Skeletal muscle cell (primary cell): Measurements from ENCODE around the gene CUX1.

ENCODE experiments used
- DNase-seq: peaks from one replicate; pipeline ENCODE4 v3.0.0-alpha.2; 2010; ENCODE audit warnings: low read depth
- H3K4me3 ChIP-seq: 2 replicates; pipeline ENCODE4 v1.5.1; 2011; ENCODE audit warnings: low read depth, mild to moderate bottlenecking, control low read depth, low read length, moderate library complexity

The CUX1 gene

DNA sequence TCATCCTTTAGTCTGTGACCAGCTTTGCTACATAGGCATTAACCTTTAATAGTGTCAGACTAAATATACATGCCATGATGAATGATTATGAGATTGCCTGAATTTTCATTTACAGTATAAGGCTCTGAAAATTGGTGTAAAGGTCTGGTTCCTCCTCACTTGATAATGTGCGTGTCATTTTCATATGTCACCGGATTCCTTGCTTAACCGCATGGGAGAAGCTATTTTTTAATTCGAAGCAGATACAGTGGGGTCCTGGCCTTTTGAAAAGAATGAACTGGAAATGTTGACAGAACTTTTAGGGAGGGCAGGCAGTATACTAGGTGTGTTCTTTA lies 276.9 kb downstream of the CUX1 start:
- DNase-seq = no peak

DNA sequence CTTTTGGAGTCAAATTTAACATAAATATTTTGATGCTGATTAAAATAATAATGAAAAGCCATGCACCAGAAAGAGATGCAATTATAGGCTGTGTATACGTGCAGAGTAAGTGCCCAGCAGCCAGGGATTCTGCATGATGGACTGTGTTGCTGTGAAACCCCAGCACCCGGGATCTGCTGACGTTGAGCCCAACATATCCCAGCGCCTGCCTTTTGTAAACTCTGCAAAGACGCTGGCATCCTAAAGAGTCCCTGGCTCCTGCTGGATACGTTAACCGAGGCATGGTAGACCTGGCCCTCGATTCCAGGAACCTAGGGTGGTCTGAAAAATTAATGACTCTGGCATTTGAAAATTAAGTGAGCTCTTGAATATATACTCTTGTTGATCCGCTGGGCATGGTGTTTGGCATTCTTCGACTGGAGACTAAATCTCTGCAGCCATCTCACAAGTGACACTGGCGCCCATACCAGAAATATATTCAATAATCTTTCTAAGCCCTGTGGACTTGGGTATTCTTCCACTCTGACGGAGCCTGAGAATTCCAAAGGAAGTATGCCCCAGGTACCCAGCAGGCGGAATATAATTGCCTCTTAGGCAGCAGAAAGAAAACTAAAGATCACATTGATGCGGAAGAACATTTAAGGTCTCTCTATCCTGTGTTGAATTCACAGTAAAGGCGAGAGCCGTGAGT lies 278.0 kb downstream of the CUX1 start:
- H3K4me3 ChIP-seq = no peak overlapping the region
- no peak for DNase-seq

More for the DNA sequence above, 276.9 kb downstream of the CUX1 start:
- H3K4me3 ChIP-seq = no peak overlapping the region

DNA sequence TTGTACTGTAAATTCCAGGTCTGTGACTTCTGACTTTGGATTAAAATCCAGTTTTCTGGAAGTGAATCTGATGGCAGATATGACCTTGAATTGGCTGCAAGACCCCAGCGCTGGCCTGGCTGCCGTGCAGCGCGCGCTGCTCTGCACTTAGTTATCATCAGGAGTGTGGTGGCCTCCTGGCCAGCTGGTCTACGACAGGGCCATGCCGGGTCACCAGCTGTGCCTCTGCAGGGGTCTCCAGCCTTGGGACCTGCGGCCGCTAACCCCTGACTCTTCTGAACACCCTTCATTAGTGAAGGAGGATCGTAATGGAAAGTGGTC lies 278.5 kb downstream of the CUX1 start:
- no peak for DNase-seq
- no peak overlapping the region for H3K4me3 ChIP-seq

DNA sequence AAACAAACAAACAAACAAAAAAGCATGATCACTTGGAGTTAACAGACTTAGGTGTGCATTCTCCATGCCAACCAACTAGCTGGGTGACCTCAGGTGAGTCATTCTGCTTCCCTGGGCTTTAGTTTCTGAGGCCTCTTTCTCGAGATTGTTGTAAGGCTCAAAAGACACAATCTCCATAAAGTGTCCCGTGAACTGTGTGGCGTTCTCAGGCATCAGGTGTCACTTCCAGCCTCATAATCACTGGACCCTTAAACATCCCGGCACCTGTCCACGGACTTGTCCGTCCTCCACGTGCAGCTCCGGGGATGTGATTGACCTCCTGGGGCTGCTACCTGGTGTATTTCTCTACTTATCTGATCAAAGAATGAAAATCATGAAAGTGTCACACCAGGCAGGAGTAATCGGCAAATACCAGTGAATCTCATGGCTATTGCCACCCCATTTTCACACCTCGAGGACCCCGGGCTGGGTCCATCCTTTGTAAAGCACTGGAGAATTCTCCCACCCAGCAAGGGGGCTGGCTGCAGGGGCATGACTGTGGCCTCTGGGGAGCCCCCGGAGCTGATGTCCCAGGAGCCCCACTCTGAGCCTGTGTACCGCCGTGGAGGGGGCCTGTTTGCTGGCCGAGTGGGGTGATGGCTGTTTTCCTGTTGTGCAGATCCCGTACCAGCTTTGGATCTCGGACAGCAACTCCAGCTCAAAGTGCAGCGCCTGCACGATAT lies 279.4 kb downstream of the CUX1 start:
- DNase-seq = no peak
- H3K4me3 ChIP-seq = no peak overlapping the region

DNA sequence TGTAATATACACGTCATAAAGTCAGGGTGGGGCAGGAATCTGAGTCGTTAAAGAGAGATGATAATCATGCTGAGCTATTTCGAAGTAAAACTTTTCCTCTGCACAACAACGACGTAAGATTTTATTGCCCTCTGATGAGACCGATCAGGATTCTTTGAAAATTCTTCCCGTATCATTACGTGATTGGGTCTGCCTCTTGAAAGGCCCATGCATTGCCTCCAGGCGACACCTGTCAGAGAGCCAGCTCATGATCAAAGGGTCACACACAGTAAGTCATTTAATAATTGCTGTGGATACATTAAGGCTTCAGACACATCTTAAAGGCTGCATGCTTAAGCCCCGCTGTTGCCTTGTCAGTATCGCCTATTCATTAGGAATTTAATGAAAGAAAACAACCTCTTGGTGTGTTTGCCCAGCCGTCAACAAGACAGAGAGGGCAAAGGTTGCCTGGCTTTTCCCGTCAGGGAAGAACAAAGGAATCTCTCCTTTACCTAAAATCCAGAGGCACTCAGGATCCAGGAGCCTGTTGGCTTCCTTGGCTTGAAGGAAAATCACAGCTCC lies 280.3 kb downstream of the CUX1 start:
- no peak for DNase-seq
- H3K4me3 ChIP-seq = no peak overlapping the region

DNA sequence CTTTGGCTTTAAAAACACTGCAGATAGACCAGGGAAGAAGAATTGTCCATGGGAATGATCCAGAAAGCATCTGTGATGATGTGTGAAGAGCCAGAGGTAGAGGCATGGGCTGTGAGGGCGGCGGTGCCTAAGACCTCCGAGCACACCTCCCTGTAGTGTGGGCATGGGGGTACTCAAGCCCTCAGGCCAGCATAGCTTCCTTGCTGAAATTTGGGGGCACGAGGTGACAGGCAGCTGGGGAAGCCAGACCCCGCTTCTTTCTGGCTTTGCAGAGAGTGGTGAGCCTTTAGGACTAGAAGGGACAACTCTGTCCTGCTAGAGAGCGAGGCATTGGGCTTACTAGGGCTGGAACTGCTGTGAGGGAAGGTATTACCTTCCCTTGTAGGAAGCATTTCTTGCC lies 281.6 kb downstream of the CUX1 start:
- no peak for DNase-seq
- no peak overlapping the region for H3K4me3 ChIP-seq

DNA sequence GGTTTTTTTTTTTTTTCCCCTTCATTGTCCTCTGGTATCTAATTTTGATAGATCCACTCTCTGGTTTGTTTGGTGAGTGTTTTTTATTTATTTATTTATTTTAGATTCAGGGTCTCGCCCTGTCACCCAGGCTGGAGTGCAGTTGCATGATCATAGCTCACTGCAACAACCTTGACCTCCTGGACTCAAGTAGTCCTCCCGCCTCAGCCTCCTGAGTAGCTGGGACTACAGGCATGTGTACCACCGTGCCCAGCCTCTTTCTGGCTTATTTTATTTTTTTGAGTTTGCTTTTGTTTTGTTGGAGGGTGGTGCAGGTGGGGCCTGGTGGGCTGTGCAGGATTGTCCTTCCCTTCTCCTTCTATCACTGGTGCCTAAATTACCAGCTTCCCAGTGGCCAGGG lies 282.0 kb downstream of the CUX1 start:
- DNase-seq = no peak
- no peak overlapping the region for H3K4me3 ChIP-seq

DNA sequence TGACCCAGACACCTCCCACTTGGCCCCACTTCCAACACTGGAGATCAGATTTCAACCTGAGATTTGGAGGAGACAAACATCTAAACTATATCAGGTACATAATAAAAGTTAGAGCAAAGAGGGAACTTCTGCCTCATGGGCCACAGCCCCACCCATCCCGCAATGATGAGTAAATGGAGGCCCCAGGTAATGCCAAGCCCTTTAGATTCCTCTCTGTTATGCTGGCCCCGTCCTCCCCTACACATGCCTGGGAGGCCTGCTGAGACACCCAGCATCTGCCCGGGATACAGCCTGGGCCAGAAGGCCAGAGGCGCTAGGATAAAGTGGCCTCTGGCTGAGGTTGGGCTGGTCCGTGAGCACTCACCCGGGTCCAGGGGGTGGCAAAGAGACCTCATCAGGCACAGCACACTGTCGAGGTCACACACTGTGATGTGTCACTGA lies 283.7 kb downstream of the CUX1 start:
- no peak overlapping the region for H3K4me3 ChIP-seq
- no peak for DNase-seq

DNA sequence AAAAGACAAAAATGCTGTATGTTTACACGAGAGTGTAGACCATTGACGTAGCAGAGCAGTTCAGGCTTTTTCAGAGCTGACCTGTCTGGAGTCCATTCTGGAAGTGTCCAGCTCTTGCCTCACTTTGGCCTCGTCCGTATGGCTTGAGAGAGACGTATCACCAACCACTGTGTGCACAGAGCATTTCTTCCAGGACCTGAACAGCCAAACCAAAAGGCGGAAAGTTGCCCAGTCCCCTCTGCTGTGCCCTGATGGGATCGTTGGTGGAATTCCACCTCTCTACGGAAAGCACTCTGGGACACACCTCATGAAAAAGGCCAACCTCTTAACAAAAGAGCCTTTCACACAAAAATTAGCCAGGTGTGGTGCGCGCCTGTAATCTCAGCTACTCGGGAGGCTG lies 284.5 kb downstream of the CUX1 start:
- DNase-seq = no peak
- no peak overlapping the region for H3K4me3 ChIP-seq

DNA sequence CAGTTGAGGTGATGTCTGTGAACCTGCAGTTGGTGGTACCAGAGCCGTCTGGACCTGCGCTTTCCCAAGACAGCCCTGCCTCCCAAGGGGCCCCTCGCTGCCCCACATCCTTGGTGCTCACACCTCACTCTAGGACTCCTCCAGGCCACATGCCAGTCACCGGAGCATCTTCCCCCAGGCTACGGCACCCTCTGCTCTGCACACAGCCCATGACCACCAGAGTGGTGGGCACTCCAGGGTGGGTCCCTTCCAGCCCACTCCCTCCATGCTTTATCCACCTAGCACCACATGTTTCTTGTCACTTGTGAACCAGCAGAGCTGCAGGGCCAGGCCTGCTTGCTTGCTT lies 285.6 kb downstream of the CUX1 start:
- DNase-seq = no peak
- H3K4me3 ChIP-seq = no peak overlapping the region

DNA sequence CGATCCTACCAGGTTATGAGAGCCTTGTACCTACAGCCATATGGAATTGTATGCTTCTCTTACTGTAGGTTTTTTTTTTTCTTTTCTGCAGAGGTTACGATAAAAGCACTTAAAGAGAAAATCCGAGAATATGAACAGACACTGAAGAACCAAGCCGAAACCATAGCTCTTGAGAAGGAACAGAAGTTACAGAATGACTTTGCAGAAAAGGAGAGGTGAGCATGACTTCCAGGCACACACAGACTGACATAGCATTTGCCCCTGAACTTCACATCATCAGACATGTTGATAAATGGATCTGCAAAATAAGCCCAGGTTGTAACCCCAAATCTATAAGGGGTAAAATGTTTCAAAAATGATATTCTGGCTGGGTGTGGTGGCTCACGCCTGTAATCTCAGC lies 286.8 kb downstream of the CUX1 start:
- no peak for DNase-seq
- no peak overlapping the region for H3K4me3 ChIP-seq

DNA sequence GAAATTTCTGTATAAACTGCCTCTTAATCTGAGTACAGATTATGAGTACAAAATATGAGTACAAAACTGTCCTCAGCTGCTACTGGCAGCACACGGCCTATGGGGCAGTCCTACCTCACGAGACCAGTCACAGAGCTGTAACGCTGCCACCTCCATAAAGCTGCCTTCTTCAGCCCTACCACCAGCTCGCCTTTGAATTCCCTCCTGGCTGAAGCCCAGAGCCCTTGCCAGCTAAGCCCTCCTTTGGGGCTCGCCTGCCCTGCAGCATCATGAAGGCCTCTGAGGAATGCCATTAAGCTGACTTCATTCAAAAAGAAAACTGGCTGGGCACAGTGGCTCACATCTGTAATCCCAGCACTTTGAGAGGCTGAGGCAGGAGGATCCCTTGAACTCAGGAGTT lies 289.2 kb downstream of the CUX1 start:
- no peak for DNase-seq
- no peak overlapping the region for H3K4me3 ChIP-seq

DNA sequence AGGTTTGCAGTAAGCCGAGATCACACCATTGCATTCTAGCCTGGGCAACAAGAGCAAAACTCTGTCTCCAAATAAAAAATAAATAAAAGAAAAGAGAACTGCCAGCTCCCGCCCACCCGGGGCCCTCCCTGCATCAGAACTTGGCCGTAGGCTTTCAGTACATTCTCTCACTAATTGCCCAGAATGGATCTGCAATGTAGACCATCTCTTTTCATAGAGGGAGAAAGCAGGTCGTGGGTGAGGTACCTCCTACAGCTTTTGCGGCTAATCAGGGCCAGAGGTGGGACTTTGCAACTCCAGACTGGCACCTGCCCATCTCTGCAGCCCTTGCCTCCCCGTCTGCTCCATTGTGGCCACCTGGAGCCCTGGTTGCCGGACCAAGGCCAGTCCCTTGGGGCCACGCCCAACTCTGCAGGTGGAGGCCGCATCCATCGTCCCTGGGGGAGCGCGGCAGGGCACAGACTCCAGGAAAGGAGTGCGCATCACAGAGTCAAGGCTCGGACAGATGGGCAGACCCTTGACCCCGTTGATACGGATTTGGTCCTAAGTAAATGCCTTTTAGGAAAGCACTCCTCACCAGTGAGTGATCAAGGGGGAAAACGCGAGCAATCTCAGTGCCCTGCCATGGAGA lies 290.2 kb downstream of the CUX1 start:
- no peak overlapping the region for H3K4me3 ChIP-seq
- DNase-seq = no peak

DNA sequence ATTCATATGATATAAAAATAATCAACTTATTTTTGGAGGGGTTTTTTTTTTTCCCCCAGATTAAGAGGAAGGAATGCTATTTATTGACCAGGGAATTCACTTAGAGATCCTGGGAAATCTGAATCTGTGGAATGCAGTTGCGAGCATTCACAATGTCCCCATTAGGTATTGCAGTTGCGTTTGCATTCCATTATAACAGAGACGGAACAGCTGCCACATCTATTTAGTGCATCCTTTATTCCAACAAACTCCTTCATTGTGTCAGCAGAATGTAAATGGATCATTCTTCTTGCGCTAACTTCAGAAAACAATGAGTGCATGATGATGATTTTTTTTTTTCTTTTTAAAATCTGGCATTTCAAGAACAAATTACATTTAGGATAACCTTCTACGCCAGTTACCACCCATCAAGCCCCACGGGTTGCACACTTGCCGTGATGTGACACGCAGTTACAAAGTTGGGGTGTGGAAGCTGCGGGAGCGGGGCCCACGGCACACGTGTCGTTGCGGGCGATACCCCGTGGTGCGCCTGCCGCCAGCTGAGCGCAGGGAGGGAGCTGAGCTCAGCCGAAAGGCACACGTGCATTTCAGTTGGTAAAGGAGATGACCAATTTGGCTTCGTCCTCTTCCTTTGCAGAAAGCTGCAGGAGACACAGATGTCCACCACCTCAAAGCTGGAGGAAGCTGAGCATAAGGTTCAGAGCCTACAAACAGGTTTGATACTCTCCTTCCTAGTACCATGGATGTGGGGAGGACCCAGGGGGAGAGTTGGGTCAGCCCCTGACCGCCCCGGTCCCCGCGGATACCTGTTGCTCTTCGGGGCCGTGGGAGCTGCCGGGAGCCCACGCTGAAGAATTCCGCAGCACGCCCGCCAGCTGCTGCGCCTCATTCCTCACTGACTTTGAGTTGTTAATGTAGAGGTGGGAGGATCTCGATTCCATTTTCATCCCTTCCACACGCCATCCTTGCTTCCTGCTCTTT lies 293.9 kb downstream of the CUX1 start:
- DNase-seq = no peak
- H3K4me3 ChIP-seq = no peak overlapping the region

DNA sequence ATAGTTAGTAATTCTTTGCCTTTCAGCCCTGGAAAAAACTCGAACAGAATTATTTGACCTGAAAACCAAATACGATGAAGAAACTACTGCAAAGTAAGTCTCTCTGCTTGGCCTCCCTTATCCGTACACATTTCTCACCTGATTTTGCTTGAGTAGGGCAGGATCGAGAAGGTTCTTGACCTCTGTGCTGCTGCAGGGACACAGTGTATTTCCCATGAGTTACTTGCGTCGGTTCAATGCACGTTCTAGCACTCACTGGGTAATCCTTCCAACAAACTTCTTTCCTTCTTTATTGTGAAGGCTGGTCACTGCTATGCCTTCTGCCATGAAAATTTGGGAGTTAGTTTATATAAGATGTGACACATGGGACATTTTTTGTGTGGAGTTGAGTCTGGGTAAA lies 297.8 kb downstream of the CUX1 start:
- DNase-seq = no peak
- H3K4me3 ChIP-seq = no peak overlapping the region

DNA sequence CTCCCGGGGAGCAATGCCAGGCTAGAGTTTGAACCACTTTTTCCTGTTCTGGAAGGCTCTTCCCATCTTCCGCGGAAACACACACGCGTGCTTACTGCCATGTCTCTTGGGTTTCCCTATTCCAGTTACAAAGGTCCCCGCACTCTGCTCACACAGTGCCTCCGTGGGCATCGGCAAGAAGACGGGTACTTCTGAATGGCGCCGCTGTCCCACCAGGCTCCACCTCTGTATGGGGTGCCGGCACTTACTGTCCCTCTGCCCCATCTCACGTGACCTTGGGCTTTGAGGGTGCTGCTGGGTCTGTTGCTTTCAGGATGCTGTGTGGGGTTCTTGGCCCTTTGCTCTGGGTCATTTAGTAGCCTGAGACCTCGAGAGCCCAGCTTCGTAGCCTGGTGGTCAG lies 298.5 kb downstream of the CUX1 start:
- no peak overlapping the region for H3K4me3 ChIP-seq
- DNase-seq = no peak

DNA sequence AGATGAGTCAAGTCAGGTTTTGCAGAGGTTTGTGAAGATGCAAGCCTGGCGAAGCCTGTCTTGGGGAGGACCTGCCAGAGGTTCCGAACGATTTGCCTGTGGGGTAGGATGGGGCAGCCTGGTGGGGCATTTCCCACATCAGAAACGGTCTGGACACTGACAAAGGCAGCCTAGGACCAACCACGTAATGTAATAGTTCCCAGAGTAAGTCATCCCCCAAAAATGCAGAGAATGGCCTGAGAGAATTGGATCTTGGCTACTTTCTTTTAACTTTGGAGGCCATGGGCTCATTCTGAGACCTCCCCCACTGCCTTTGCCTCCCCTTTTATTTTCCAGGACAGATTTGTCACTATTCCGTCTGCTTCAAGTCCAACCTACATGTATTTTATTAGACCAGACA lies 300.3 kb downstream of the CUX1 start:
- H3K4me3 ChIP-seq = no peak overlapping the region
- DNase-seq = peak; percentile 60

DNA sequence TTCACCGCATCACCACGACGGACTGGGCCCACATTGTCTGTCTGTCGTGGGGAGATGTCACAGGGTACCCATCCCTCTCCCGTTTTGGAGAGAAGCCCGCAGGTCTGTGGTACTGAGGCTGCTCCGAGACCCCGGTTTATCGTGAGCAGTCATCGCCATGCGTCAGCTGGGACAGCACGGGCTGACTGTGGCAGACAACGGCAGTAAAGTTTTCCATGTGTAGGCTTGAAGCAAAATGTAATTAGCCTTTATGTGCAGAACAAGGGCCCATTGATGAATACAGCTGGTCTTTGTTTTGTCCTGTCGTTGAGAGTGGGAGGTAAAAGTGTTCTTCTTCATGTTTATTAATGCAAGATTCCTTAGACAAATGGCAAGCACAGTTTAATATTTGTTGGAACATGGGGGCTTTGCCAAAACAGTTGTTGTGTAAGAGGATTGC lies 301.8 kb downstream of the CUX1 start:
- DNase-seq = no peak
- H3K4me3 ChIP-seq = no peak overlapping the region

DNA sequence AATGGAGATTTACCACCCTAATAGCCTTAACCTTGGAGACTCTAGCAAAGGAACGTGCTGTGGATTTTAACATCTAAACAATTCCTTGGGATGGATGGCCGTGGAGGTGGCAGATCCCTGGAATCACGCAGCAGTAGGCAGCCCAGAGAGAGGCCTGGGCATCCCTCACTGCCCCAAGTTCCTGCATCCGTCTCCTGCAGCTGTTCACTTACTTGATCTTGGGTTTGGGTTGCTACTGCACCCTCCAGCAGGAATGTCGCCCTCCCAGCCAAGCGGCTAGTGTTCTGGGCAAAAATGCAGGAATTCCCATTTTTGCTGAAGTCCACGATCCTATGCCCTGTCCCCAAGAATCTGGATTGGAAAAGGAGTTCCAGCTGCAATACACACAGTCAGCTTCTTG lies 302.5 kb downstream of the CUX1 start:
- H3K4me3 ChIP-seq = no peak overlapping the region
- no peak for DNase-seq

DNA sequence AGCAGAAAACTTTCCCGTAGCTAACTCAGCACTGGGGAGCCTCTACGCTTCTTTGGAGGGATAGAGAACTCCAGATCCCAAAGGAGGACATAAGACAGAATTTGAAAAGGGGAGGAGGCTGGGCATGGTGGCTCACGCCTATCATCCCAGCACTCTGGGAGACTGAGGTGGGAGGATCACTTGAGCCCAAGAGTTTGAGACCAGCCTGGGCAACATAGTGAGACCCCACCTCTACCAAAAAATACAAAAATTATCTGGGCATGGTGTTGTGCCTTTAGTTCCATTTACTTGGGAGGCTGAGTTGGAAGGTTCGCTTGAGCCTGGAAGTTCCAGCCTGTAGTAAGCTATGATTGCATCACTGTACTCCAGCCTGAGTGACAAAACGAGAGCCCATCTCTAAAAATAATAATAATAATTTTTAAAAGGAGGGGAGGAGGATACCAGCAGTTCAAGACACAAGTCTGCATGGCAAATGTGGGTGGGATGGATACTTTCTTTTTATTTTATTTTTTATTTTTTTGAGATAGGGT lies 303.3 kb downstream of the CUX1 start:
- H3K4me3 ChIP-seq = no peak overlapping the region
- no peak for DNase-seq
